ENCODE results near the gene FANCC. TPM values are rescaled to one million over a fixed set of nuclear protein-coding genes. Genes with fewer than 3 reads are reported as not detected.
"Not testable (repeated sequence)": the region's sequence is repeated elsewhere in the genome, so short reads cannot be mapped to it uniquely, and the experiment has no call there.

Gene FANCC
- total RNA-seq, 1 experiment from 2014 or later: 14.0 TPM

- peaks cover 18% of the 10 kb centered on the region for H4K20me1 ChIP-seq (ENCODE audit: insufficient read depth, low read depth, low read length)
- H2AFZ ChIP-seq (ENCODE audit: low read length): no peak overlapping the region
- H3K36me3 ChIP-seq (ENCODE audit: insufficient read depth, low read length): no peaks in the 10 kb centered on the region
- H3K27ac ChIP-seq (ENCODE audit: low read length): no peak overlapping the region
- H3K27me3 ChIP-seq (ENCODE audit: low read length): no peaks in the 10 kb centered on the region
- no peak overlapping the region for H3K9ac ChIP-seq (ENCODE audit: low read length)
- H3K9me2 ChIP-seq (replicated peaks; ENCODE audit: insufficient read depth, low read length): no peaks in the 10 kb centered on the region
- H3K4me3 ChIP-seq (ENCODE audit: low read length): no peak overlapping the region
- H3K9me3 ChIP-seq (ENCODE audit: low read length): no peaks in the 10 kb centered on the region; the same call in 1 of the 2 replicates
- H3K4me2 ChIP-seq (ENCODE audit: low read depth, low read length, poor library complexity, severe bottlenecking): no peak overlapping the region
- H3K4me1 ChIP-seq (ENCODE audit: low read length): no peaks in the 10 kb centered on the region
- DNase-seq: no peak
- no peaks in the 10 kb centered on the region for H3K79me2 ChIP-seq (ENCODE audit: low read length)
Observed at GRCh38 chr9:95273369-95274022, 44.0 kb downstream of the FANCC start.

DNA sequence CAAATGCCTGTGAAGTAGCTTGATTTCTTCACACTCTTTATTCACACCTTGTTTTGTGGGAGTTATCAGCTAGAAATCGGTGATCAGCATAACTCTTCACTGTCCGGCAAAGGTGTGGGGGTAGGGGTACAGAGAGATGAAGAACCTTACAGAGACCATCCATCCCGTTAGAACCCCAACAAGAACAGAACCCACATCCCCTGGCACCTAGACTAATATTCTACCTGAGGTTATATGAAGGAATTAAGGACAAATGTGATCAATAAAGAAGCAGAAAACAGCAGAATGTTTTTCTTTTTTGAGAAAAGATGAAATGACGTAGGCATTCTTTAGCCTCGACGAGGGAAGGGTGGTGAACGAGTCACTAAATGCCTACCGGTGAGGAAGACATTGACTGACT, 44.7 kb downstream of the FANCC start:
- H4K20me1 ChIP-seq (ENCODE audit: insufficient read depth, low read depth, low read length): peaks cover 25% of the 10 kb centered on the region
- H3K9me3 ChIP-seq (ENCODE audit: low read length): no peaks in the 10 kb centered on the region; the same call in 1 of the 2 replicates
- no peaks in the 10 kb centered on the region for H3K9me2 ChIP-seq (replicated peaks; ENCODE audit: insufficient read depth, low read length)
- H3K4me2 ChIP-seq (ENCODE audit: low read depth, low read length, poor library complexity, severe bottlenecking): no peak overlapping the region
- H3K4me3 ChIP-seq (ENCODE audit: low read length): no peak overlapping the region
- H3K79me2 ChIP-seq (ENCODE audit: low read length): no peaks in the 10 kb centered on the region
- no peak overlapping the region for H3K27ac ChIP-seq (ENCODE audit: low read length)
- H3K9ac ChIP-seq (ENCODE audit: low read length): no peak overlapping the region
- H2AFZ ChIP-seq (ENCODE audit: low read length): no peak overlapping the region
- DNase-seq: no peak
- no peaks in the 10 kb centered on the region for H3K27me3 ChIP-seq (ENCODE audit: low read length)
- no peaks in the 10 kb centered on the region for H3K36me3 ChIP-seq (ENCODE audit: insufficient read depth, low read length)
- peaks cover 1% of the 10 kb centered on the region for H3K4me1 ChIP-seq (ENCODE audit: low read length)

GRCh38 chr9:95270790-95271189, 46.7 kb downstream of the FANCC start:
- Histone ChIP-seq H3K27ac (ENCODE audit: low read length) (no peak overlapping the region), H3K4me2 (ENCODE audit: low read depth, low read length, poor library complexity, severe bottlenecking) (no peak overlapping the region), H3K36me3 (ENCODE audit: insufficient read depth, low read length) (no peaks in the 10 kb centered on the region), H3K9me2 (replicated peaks; ENCODE audit: insufficient read depth, low read length) (no peaks in the 10 kb centered on the region), H3K4me3 (ENCODE audit: low read length) (no peak overlapping the region), H3K4me1 (ENCODE audit: low read length) (peaks cover 18% of the 10 kb centered on the region), H4K20me1 (ENCODE audit: insufficient read depth, low read depth, low read length) (peaks cover 39% of the 10 kb centered on the region), H2AFZ (ENCODE audit: low read length) (no peak overlapping the region), H3K27me3 (ENCODE audit: low read length) (0 out of 2 replicates have a peak, but pooled peaks cover 4% of the 10 kb centered on the region), H3K9ac (ENCODE audit: low read length) (no peak overlapping the region), H3K9me3 (ENCODE audit: low read length) (no peaks in the 10 kb centered on the region), H3K79me2 (ENCODE audit: low read length) (no peaks in the 10 kb centered on the region)
- no peak for DNase-seq

DNA sequence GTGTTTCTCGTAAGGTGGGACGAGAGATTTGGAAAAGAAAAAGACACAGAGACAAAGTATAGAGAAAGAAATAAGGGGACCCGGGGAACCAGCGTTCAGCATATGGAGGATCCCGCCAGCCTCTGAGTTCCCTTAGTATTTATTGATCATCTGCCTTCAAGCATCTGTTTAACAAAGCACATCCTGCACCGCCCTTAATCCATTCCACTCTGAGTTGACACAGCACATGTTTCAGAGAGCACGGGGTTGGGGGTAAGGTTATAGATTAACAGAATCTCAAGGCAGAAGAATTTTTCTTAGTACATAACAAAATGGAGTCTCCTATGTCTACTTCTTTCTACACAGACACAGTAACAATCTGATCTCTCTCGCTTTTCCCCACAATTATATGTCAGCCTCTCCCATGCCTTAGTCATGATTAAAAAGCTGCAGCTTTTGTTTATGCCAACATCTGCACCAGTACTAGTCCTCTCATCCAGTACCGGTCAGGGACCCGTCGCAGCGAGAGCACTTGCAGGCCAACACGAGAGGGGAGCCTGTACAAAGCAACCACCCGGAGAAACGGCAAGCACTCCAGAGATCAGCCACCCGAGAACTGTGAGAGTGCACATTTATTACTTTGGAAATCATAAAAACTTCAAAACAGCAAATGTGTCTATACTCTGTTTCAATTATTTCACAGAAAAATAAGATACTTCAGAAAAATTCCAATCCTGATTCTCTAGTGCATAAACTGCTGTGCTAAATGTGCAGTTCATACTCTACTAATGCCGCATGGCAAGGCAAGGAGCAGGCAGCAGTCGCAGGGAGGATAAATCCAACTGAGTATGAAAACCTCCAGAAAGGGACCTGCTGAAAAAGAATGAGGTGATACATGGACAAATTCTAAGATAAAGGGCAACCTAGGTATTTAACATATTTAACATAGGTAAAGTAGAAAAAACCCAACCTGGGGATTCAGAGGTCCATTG, 47.4 kb downstream of the FANCC start:
- H3K27me3 ChIP-seq (ENCODE audit: low read length); H3K9me3 ChIP-seq (ENCODE audit: low read length); H3K9me2 ChIP-seq (replicated peaks; ENCODE audit: insufficient read depth, low read length); H3K36me3 ChIP-seq (ENCODE audit: insufficient read depth, low read length); H3K4me2 ChIP-seq (ENCODE audit: low read depth, low read length, poor library complexity, severe bottlenecking); H3K9ac ChIP-seq (ENCODE audit: low read length); H2AFZ ChIP-seq (ENCODE audit: low read length); H3K27ac ChIP-seq (ENCODE audit: low read length); DNase-seq; H3K79me2 ChIP-seq (ENCODE audit: low read length); H3K4me3 ChIP-seq (ENCODE audit: low read length): not testable (repeated sequence)
- Histone ChIP-seq H4K20me1 (ENCODE audit: insufficient read depth, low read depth, low read length) (peaks cover 46% of the 10 kb centered on the region), H3K4me1 (ENCODE audit: low read length) (peaks cover 18% of the 10 kb centered on the region)

DNA sequence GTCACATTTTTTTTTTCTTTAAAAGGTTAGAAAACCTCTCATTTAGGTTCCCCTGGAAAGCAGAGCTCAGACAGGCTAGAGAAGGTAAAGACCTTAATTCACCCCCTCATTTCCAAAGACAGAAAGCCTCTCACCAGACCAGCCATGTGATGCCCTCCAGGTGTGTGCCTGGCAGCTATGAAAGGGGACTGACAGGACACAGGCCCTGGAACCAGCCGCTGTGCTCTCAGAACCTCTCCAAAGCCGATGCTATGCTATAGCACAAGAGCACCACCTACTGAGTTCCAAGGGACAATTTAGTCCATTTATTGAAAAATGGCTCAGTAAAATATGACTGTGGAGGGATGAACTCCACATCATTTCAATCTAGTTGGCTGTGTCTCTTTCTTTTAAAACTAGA, 48.8 kb downstream of the FANCC start:
- H3K4me3 ChIP-seq (ENCODE audit: low read length): no peak overlapping the region
- H3K27ac ChIP-seq (ENCODE audit: low read length): no peak overlapping the region
- H3K27me3 ChIP-seq (ENCODE audit: low read length): 0 out of 2 replicates have a peak, but pooled peaks cover 4% of the 10 kb centered on the region
- H3K9me3 ChIP-seq (ENCODE audit: low read length): no peaks in the 10 kb centered on the region
- no peaks in the 10 kb centered on the region for H3K79me2 ChIP-seq (ENCODE audit: low read length)
- peaks cover 18% of the 10 kb centered on the region for H3K4me1 ChIP-seq (ENCODE audit: low read length)
- H3K9ac ChIP-seq (ENCODE audit: low read length): no peak overlapping the region
- no peaks in the 10 kb centered on the region for H3K9me2 ChIP-seq (replicated peaks; ENCODE audit: insufficient read depth, low read length)
- H2AFZ ChIP-seq (ENCODE audit: low read length): no peak overlapping the region
- H3K4me2 ChIP-seq (ENCODE audit: low read depth, low read length, poor library complexity, severe bottlenecking): no peak overlapping the region
- DNase-seq: peak; percentile 61
- H3K36me3 ChIP-seq (ENCODE audit: insufficient read depth, low read length): no peaks in the 10 kb centered on the region
- peaks cover 54% of the 10 kb centered on the region for H4K20me1 ChIP-seq (ENCODE audit: insufficient read depth, low read depth, low read length)

GRCh38 chr9:95266649-95267048, 50.9 kb downstream of the FANCC start:
- Histone ChIP-seq H3K4me1 (ENCODE audit: low read length) (peaks cover 18% of the 10 kb centered on the region), H3K27ac (ENCODE audit: low read length) (no peak overlapping the region), H3K79me2 (ENCODE audit: low read length) (no peaks in the 10 kb centered on the region), H3K27me3 (ENCODE audit: low read length) (0 out of 2 replicates have a peak, but pooled peaks cover 4% of the 10 kb centered on the region), H3K36me3 (ENCODE audit: insufficient read depth, low read length) (no peaks in the 10 kb centered on the region), H3K9me2 (replicated peaks; ENCODE audit: insufficient read depth, low read length) (no peaks in the 10 kb centered on the region), H2AFZ (ENCODE audit: low read length) (no peak overlapping the region), H3K4me2 (ENCODE audit: low read depth, low read length, poor library complexity, severe bottlenecking) (no peak overlapping the region), H3K4me3 (ENCODE audit: low read length) (no peak overlapping the region), H3K9ac (ENCODE audit: low read length) (no peak overlapping the region), H4K20me1 (ENCODE audit: insufficient read depth, low read depth, low read length) (peaks cover 58% of the 10 kb centered on the region), H3K9me3 (ENCODE audit: low read length) (no peaks in the 10 kb centered on the region)
- no peak for DNase-seq

DNA sequence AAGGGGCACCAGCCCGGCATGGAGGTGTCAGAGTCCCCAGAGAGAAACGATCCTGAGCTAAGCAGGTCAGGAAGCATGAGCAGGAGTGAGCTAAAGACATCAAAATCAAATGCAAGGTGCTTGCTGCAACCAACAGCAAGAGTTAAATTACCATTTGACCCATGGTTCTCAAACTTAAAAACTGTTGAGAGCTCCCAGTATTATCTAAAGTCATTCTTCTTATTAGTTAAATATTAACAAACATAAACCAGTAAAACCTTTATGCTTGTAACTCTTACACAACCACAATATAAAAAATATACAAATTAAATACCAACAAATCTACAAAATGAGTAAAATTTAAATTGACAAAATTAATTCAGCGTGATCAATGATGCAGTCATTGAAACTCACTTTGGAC, 51.5 kb downstream of the FANCC start:
- H4K20me1 ChIP-seq (ENCODE audit: insufficient read depth, low read depth, low read length): peaks cover 53% of the 10 kb centered on the region
- no peaks in the 10 kb centered on the region for H3K9me3 ChIP-seq (ENCODE audit: low read length)
- H3K9me2 ChIP-seq (replicated peaks; ENCODE audit: insufficient read depth, low read length): no peaks in the 10 kb centered on the region
- H3K4me2 ChIP-seq (ENCODE audit: low read depth, low read length, poor library complexity, severe bottlenecking): no peak overlapping the region
- H3K9ac ChIP-seq (ENCODE audit: low read length): no peak overlapping the region
- no peak overlapping the region for H2AFZ ChIP-seq (ENCODE audit: low read length)
- no peak overlapping the region for H3K4me3 ChIP-seq (ENCODE audit: low read length)
- no peak for DNase-seq
- H3K79me2 ChIP-seq (ENCODE audit: low read length): no peaks in the 10 kb centered on the region
- no peaks in the 10 kb centered on the region for H3K36me3 ChIP-seq (ENCODE audit: insufficient read depth, low read length)
- peaks cover 18% of the 10 kb centered on the region for H3K4me1 ChIP-seq (ENCODE audit: low read length)
- H3K27ac ChIP-seq (ENCODE audit: low read length): no peak overlapping the region
- H3K27me3 ChIP-seq (ENCODE audit: low read length): 0 out of 2 replicates have a peak, but pooled peaks cover 4% of the 10 kb centered on the region

DNA sequence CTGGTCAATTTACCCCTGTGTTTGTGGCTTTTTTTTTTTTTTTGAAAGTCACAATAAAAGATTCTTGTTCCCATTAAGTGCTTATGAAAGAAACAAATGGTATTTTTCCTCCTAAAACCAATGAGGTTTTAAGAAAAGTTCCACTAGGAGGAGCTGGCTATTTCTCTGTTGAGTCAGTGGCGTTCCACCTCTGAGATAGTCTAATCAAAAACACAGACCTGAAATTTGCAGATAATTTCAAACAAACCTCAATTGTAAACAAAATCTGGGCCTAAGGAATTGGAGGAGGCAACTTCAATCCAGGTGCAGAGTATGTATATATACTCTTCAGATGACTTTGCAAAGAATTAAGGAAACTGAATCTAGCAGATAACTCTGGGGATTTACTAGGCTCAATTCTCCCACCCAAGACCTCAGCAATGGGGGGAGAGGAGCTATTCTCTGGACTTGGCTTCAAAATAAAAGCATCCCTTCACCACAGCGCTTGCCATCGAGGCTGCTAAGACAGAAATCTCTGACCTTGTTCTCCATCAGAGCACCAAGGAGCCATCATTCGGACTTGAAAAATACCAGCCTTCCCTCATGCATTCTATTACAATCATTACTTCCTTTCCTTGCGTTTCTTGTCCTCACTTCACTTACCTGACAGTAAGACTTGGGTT, 52.4 kb downstream of the FANCC start:
- no peaks in the 10 kb centered on the region for H3K79me2 ChIP-seq (ENCODE audit: low read length)
- no peaks in the 10 kb centered on the region for H3K9me2 ChIP-seq (replicated peaks; ENCODE audit: insufficient read depth, low read length)
- no peak overlapping the region for H3K4me2 ChIP-seq (ENCODE audit: low read depth, low read length, poor library complexity, severe bottlenecking)
- no peak overlapping the region for H2AFZ ChIP-seq (ENCODE audit: low read length)
- peak; percentile 42 for DNase-seq
- no peak overlapping the region for H3K9ac ChIP-seq (ENCODE audit: low read length)
- H4K20me1 ChIP-seq (ENCODE audit: insufficient read depth, low read depth, low read length): peaks cover 47% of the 10 kb centered on the region
- H3K4me1 ChIP-seq (ENCODE audit: low read length): peaks cover 18% of the 10 kb centered on the region
- H3K36me3 ChIP-seq (ENCODE audit: insufficient read depth, low read length): no peaks in the 10 kb centered on the region
- no peak overlapping the region for H3K4me3 ChIP-seq (ENCODE audit: low read length)
- H3K27ac ChIP-seq (ENCODE audit: low read length): no peak overlapping the region
- H3K9me3 ChIP-seq (ENCODE audit: low read length): no peaks in the 10 kb centered on the region
- 0 out of 2 replicates have a peak, but pooled peaks cover 4% of the 10 kb centered on the region for H3K27me3 ChIP-seq (ENCODE audit: low read length)

Data from Karpas-422 (cell line).